ENCODE data around the gene SOX15.

- TF ChIP-seq CTCF (IDR thresholded peaks at IDR 0.05; ENCODE audit: borderline replicate concordance, extremely low read depth, low read length, poor library complexity, severe bottlenecking) (no peak), EZH2 (IDR thresholded peaks at IDR 0.05; ENCODE audit: borderline replicate concordance, low read depth, low read length, severe bottlenecking) (no peak)
Observed at GRCh38 chr17:7569571-7569970, 20.3 kb downstream of the SOX15 start.

Data from DND-41 (cell line).